Muscle of back (tissue), 11 donors: Measurements from ENCODE around the gene GDI1. TPM values are rescaled to one million over a fixed set of nuclear protein-coding genes. Genes with fewer than 3 reads are reported as not detected.

Experiments
- DNase-seq, 3 donors: peaks; one replicate each; pipeline versions ENCODE4 v3.0.0 to v3.0.0-alpha.2; 2013
- polyA plus RNA-seq, 10 donors: library from polyadenylated mRNA; unstranded; fragments of 120-200 nt; gene quantifications; one replicate each; pipeline ENCODE4 v1.2.1, GENCODE V29; 2013; ENCODE audit not compliant: insufficient read length in 10 of 10

Gene GDI1
- polyA plus RNA-seq, 10 donors = 71.8 to 116 (median 84.7) TPM

GRCh38 chrX:154476821-154477220 is 39.9 kb downstream of the GDI1 start:
- peak in 1 of 3 donors; percentile 23 for DNase-seq

GRCh38 chrX:154477891-154478477 is 41.0 kb downstream of the GDI1 start:
- no peak for DNase-seq

- DNase-seq = peak; percentile 79 to 94 (median 89)
These were observed 42.0 kb downstream of the GDI1 start, which contains the start of gene LAGE3 for GRCh38 chrX:154478728-154479622. Gene LAGE3, minus strand, starts transcription at chrX:154479281. Its CDS starts 366 bp downstream, at chrX:154478915.

- no peak for DNase-seq
These were observed 44.2 kb downstream of the GDI1 start for GRCh38 chrX:154481195-154481594.

GRCh38 chrX:154481911-154482601 is 45.1 kb downstream of the GDI1 start:
- DNase-seq = no peak

GRCh38 chrX:154482786-154483185 is 45.8 kb downstream of the GDI1 start:
- DNase-seq = no peak

GRCh38 chrX:154483325-154483724 is 46.4 kb downstream of the GDI1 start:
- no peak for DNase-seq

- DNase-seq = no peak
These were observed 47.5 kb downstream of the GDI1 start for GRCh38 chrX:154484255-154485149.

GRCh38 chrX:154485150-154486051 is 48.4 kb downstream of the GDI1 start:
- peak in 1 of 3 donors; percentile 21 for DNase-seq

GRCh38 chrX:154486052-154486395 is 49.1 kb downstream of the GDI1 start:
- DNase-seq = peak in 1 of 3 donors; percentile 50

GRCh38 chrX:154486396-154487207 is 49.6 kb downstream of the GDI1 start, which contains the start of gene UBL4A:
Gene UBL4A, minus strand, starts transcription at chrX:154486615. Its CDS starts 31 bp downstream, at chrX:154486584.
- peak in 1 of 3 donors; percentile 57 for DNase-seq

- DNase-seq = no peak
These were observed 50.8 kb downstream of the GDI1 start for GRCh38 chrX:154487518-154488290.

- no peak for DNase-seq
These were observed 51.6 kb downstream of the GDI1 start for GRCh38 chrX:154488336-154489075.

- no peak for DNase-seq
These were observed 52.2 kb downstream of the GDI1 start for GRCh38 chrX:154489182-154489581.

- DNase-seq = peak in 1 of 3 donors; percentile 56
These were observed 53.1 kb downstream of the GDI1 start for GRCh38 chrX:154490021-154490413.

GRCh38 chrX:154490414-154491083 is 53.6 kb downstream of the GDI1 start, which contains the start of gene SLC10A3:
Gene SLC10A3, minus strand, starts transcription at chrX:154490629. Its CDS starts 1,689 bp downstream, at chrX:154488940.
- peak; percentile 91 to 94 (median 92) for DNase-seq
